RPMI7951 (cell line): ENCODE data around the gene ICAM5. TPM values are rescaled to one million over a fixed set of nuclear protein-coding genes. Genes with fewer than 3 reads are reported as not detected.

Experiments used
- DNase-seq: peaks from one replicate; pipeline ENCODE4 v3.0.0-alpha.2; 2012; ENCODE audit warnings: low read depth
- total RNA-seq: library from RNA; depleted of rRNA; stranded (reverse); fragments of >200 nt; shearing (Covaris generic); gene quantifications from 2 replicates; pipeline ENCODE4 v1.2.3, GENCODE V29; 2014

Gene ICAM5
- total RNA-seq, 1 experiment from 2014 or later: 12.0 TPM

DNA sequence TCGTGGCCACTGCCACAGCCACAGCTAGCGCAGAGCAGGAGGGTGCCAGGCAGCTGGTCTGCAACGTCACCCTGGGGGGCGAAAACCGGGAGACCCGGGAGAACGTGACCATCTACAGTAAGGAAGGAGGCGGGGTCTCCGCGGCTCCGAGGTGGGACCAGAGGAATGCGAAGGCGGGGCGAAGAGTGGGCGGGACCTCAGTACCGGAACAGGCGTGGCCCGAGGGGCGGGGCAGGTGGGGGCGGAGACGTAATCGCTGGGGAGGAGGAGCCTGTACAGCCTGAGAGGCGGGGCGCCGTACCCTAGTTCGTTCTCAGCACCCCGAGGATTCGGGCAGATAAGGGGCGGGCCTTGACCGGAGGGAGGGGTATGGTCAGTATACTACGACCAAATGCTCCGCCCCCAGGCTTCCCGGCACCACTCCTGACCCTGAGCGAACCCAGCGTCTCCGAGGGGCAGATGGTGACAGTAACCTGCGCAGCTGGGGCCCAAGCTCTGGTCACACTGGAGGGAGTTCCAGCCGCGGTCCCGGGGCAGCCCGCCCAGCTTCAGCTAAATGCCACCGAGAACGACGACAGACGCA is 2.5 kb downstream of the ICAM5 start:
- peak; percentile 84 for DNase-seq

DNA sequence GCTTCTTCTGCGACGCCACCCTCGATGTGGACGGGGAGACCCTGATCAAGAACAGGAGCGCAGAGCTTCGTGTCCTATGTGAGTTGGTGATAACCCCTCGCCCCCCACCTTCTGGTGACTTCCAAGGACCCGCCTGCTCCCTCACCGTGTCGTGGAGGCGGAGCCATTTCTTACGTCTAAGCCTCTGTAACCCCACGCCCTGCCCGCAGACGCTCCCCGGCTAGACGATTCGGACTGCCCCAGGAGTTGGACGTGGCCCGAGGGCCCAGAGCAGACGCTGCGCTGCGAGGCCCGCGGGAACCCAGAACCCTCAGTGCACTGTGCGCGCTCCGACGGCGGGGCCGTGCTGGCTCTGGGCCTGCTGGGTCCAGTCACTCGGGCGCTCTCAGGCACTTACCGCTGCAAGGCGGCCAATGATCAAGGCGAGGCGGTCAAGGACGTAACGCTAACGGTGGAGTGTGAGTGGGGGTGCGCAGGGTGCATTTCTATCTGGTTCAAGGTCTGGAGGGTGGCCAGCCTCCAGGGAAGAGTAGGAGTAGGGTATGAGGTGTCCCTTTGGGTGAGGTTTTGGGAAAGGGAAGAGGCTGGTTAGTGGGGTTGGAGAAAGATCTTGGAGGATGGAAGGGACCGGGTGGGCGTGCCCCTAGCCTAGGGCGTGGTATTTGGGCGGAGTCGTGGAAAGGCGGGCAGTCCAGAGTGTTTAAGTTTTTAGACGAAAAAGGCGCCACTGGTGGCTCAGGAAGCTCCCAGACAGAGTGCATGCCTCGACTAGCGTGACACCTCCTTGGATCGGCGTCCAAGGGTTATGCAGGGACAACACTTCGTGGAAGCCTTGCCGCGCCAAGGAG is 3.3 kb downstream of the ICAM5 start:
- DNase-seq: peak; percentile 38

DNA sequence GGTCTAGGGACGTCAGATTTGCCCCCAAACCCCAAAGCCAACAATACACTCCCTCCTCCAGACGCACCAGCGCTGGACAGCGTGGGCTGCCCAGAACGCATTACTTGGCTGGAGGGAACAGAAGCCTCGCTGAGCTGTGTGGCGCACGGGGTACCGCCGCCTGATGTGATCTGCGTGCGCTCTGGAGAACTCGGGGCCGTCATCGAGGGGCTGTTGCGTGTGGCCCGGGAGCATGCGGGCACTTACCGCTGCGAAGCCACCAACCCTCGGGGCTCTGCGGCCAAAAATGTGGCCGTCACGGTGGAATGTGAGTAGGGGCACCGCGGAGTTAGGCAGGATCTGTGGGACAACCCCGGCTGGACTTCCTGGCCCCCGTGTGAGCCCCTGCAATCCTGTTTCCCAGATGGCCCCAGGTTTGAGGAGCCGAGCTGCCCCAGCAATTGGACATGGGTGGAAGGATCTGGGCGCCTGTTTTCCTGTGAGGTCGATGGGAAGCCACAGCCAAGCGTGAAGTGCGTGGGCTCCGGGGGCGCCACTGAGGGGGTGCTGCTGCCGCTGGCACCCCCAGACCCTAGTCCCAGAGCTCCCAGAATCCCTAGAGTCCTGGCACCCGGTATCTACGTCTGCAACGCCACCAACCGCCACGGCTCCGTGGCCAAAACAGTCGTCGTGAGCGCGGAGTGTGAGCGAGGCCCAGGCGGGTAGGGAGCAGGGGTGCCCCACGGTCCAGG is 4.0 kb downstream of the ICAM5 start:
- DNase-seq: no peak

DNA sequence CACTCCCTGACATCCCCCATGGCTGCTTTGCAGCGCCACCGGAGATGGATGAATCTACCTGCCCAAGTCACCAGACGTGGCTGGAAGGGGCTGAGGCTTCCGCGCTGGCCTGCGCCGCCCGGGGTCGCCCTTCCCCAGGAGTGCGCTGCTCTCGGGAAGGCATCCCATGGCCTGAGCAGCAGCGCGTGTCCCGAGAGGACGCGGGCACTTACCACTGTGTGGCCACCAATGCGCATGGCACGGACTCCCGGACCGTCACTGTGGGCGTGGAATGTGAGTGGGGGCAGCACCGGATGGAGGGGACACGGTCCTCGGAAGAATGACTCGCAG is 4.6 kb downstream of the ICAM5 start:
- no peak for DNase-seq

DNA sequence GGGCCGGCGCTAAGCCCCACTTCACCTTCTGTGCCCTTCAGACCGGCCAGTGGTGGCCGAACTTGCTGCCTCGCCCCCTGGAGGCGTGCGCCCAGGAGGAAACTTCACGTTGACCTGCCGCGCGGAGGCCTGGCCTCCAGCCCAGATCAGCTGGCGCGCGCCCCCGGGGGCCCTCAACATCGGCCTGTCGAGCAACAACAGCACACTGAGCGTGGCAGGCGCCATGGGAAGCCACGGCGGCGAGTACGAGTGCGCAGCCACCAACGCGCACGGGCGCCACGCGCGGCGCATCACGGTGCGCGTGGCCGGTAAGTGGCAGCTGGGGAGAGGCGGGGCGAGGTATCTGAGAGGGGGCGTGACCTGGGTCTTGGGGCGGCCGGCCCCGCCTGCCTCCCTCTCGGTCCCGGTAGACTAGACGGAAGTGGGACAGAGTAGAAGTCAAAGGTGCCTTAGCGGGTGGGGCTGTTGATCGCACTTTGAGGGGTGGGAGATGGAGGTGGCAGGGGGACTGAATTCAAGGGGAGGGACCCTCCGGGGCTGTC is 5.6 kb downstream of the ICAM5 start:
- DNase-seq: peak; percentile 48

DNA sequence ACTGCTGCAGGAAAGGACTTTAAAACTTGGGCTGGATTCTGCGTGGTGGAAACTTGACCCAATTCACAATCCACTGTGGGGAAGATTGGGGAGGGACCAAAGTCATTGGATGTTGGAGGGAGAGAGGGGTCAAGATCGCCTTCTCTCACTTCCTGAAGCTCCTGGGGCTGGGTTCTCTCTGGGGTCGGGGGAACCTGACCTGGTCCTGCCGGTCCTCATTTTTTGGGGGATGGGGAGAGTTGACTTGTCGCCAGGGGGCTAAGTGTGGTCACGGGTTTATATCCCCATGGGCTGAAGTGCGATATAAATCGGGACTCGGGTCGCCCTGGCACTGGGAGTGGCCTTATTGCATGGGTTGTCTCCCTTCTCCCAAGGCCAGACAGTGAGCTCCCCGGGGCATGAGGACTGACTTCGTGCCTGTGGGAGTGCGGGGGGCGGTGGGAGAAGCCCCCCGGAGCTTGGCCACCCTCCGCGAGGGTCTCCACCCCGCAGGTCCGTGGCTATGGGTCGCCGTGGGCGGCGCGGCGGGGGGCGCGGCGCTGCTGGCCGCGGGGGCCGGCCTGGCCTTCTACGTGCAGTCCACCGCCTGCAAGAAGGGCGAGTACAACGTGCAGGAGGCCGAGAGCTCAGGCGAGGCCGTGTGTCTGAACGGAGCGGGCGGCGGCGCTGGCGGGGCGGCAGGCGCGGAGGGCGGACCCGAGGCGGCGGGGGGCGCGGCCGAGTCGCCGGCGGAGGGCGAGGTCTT is 6.3 kb downstream of the ICAM5 start:
- DNase-seq: no peak

DNA sequence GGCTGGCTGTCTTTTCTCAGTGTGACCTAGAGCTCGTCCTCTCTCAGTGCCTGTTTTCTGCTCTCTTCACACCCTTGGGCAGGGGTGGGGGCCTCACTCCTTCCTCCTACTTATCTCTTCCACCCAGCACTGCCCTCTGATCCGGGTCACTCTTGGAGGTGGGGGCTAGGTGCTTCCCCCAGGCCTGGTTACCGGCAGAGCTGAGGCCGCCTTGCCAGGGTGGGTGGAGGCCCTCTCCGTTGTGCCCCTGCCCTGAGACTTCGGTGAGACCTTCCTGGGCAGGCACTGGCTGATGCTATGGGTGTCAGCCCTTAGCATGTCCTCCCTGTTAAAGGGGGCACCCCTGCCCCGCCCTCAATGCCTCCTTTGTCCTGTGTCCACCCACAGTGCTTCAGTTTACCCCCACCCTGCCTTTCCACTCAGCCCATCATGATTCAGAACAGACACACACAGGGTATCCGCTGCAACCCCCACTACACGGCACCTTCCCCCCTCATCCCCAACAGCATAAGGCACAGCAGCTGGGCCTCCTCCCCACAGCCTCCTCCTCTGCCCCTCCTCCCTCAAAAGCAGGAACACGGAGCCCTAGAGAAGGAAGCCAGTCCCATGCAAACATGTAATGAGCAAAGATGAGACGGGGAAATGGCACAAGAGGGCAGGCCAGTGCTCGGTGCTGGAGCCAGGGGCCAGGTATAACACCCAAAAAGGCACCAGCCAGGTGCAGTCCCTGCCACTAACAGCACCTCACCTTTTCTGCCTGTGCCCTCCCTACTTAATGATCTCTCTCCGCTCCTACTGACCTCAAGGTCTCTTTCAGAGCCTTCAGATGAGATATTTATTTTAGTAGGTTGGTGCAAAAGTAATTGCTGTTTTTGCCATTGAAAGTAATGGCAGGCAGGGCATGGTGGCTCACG is 10.1 kb downstream of the ICAM5 start:
- no peak for DNase-seq

DNA sequence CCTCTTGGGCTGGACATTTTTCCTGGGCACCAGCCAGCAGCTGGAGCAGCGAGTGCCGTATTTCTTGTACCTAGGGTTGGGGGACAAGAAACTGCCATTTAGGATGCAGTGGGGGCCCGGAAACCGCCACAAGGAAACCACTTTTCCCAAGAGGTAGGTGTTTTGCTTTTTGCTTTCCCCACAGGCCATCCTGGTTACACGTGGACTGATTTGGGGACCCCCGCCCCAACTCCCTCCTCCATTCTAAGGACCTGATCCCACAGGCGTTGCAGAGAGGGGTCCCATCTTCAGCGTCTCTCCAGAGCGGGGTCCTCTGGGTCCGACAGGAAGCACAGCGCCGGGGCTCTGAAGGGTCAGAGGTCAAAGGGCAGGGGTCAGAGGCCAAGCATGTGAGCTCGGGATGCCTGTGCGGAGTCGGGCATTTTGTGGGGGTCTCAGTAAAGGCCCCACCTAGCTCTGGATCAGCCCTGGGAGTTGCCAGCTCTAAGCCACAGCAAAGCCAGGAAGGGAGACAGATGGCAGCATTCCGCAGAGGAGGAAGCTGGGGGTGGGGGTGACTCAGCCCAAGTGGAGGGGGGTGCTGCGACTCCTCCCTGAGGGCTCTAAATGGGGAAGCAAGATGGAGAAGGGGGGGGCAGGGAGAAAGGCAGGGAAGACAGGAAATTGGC is 15.5 kb downstream of the ICAM5 start:
- peak; percentile 70 for DNase-seq

DNA sequence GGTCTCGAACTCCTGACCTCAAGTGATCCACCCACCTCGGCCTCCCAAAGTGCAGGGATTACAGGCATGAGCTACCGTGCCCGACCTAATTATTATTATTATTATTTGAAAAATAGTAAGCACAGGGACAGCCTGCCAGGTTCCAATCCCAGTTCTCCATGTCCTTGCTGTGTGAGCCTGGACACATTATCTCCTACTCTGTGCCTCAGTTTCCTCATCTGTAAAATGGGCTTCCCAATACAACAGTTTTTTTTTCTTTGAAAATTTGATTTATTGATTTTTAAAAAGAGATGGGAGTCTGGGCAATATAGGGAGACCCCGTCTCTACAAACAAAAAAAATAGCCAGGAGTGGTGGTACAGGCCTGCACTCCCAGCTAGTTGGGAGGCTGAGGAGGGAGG is 16.6 kb downstream of the ICAM5 start:
- DNase-seq: no peak

DNA sequence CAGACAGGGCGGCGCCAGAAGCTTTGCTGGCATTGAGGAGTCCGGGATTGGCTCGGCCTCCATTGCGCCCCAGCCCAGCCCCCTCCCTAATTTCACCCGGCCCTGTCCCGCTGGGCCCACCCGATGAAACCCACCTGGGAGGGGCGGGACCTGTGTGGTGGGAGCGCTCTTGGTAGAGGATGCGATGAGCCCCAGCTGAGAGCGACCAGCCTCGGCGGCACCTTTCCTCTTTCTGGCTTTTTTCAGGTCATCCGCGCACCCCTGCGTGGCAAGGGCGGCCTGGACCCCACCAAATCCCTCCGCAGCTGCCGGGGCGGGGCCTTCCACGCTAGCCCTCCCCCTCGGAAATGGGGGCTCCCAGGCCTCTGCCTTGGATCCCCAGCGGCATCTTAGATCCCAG is 19.7 kb downstream of the ICAM5 start, which contains the start of gene ZGLP1:
TSS of gene ZGLP1 (minus strand) at position 393 of the 400 bp plus-strand sequence.
- no peak for DNase-seq

DNA sequence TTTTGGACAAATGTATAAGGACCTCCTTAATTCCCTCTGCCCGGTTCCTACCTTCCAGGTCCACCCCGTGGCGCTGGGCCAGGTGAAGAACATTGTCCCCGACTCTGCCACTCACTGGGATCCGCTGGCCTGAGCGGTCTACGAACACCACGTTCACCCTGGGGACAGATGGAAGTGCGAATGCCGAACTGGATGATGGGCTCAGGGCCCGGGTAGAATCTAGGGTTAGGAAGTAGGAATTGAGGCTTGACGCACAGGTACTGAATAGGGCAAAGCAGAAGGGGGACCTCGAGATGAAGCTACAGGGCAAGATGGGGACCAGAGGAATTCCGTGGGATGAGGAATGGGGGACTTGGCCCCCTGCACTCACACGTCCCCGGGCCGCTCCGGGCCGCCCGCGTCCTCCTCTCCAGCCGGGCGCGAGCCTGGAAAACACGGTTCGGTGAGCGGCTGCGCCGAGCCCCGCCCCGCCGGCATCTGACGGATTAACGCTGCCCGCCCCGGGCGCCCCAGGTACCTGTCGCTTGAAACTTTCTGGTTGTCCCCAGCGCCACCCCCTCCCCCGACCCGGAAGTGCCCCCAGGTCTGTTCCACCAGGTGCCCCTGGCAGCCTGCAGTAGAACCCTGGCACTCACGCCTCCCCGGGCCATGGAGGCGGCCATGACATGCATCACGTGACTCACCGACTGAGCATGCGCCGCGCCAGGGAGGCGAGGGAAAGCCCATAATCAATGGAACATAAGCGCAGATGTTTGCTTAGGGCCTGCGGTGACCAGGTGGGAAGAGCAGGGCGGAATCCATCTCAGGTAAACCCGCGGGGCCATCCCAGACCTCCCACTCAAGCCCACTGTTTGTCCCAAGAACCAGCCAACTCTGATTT is 25.8 kb downstream of the ICAM5 start, which contains the start of gene FDX2:
TSS of gene FDX2 (minus strand) at position 681 of the 880 bp plus-strand sequence. CDS start at position 662, 19 bp downstream.
- DNase-seq: peak; percentile 74

DNA sequence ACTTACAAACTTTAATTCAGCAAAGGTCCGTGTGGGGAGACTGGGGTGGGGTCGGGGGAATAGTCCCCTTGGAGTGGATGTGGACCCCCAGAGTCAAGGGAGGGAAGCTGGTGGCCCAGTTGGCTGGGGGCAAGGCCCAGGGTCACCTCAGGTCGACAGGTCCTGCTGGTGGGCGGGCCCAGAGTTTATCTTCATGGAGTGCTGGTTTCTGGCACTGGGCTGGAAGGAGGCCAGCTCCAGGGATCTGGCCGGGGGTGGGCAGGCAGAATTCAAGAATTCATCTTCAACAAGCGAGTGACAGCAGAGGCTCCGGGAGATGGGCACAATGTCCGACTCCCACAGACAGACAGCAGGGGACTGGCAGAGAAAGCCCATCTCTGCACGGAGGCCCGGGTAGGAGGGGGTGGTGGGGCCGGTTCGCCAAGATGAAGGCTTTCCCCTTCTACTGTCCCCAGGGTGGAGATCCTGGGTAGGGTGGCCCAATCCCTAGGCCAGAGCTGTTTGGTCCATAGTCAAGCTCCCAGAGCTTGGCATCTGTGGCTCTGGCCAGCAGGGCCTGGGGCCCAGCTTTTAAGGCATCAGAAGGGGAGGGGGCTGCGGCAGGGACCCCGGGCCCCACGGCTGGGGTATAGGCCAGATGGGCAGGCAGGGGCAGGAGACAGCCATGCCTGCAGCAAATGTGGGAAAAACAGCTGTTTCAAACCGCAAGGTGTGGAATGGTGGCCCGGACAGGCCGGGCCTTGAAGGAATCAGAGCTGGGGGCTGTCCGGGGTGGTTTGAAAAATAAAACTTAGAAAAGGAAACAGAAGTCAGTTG is 26.7 kb downstream of the ICAM5 start:
- DNase-seq: no peak

DNA sequence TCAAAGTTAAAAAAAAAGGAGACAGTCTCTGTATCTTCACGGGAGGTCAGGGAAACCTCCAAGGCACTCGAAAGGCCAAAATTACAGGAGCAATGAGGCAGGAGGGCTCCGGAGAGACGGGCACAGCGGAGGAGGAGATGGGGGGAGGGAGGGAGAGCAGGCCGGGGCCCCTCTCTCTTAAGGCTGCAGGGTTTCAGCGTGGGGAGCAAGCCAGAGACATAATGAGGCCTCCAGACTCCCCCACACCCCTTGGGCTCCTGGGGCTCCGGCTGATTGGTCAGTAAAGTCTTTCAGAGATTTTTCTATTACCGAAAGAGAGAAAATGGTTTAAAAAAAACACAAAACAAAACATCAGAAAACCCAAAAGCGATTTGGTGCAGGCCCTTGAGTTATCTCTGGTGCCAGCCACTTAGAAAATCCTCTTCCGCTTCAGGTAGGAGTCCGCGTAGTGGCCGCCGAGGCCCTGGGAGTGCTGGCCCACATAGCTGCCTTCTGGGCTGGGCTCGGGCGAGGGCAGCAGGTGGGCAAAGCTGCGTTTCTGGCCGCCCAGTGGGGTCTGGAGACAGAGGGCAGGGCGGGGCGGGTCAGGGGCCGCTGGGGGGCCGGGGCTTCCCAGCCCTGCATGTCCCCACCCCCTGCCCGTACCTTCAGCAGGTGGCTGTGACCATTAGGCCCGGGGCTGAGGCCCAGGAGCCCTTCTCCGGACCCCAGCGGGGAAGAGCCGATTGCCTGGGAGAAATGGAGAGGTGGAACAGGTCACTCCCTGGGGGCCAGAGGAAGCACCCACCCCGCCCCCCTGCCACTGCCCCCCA is 27.5 kb downstream of the ICAM5 start:
- no peak for DNase-seq

DNA sequence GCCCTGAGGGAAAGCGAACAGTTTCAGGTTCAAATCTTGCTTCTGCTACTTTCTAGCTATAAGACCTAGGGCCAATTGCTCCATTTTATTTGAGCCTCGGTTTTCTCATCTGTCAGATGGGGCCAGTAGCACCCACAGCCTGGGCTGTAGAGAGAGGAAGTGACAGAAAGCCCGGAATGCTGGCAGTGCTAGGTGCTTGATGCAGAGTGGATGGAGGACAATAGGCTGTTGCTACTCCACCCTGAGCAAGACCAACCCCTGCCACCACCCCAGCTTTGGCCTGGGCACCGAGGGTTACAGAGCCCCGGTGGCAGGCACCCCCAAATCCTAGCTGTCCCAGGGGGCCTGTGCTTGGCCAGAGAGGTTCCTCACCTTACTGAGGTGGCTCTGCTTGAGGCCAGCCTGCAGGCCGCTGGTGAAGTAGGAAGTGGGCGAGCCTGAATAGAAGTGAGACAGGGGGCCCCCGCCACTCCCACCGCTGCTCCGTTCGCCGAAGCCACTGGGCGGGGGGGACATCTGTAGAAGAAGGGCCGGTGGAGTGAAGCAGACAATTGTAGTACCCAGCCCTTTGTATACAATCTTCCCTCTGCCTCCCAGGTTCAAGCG is 28.2 kb downstream of the ICAM5 start:
- DNase-seq: no peak

DNA sequence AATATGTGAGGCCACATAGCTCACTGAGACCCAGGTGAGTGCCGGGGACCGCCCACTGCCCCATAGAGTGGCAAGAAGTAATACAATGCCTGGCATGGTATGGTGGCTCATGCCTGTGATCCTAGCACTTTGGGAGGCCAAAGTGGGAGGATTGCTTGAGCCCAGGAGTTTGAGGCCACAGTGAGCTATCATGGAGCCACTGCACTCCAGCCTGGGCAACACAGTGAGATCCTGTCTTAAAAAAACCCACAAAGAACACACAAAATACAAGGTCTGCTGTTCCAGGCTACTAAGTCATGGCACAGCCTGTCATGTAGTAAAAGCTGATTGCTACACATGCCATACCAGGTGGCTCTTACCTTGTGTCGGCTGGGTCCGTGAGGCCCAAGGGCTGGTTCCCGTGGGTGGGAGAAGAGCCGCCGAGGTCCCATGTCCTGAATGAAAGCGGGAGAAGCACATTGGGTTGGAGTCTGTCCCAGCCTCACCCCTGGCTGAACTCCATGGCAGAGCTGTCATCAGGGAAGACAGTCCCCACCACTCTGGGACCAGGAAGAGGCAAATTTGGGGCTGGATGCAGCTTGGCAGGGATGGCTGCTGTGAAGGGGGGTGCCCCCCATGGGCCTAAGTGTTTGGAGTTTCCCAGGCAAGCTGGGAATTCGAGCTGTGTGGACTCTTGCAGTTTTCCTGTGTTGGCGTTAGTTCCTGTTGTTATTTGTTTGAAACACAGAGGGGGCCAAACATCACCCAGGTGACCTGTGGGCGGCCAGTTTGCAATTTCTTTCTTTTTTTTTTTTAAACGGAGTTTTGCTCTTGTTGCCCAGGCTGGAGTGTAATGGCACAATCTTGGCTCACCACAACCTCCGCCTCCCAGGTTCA is 29.3 kb downstream of the ICAM5 start:
- no peak for DNase-seq
